Mucosa of stomach (tissue), 1 donor: ENCODE data around the gene KRT4.

Source experiments
- H3K27me3 ChIP-seq: one replicate; pipeline ENCODE4 v1.7.0; 2013; ENCODE audit warnings: mild to moderate bottlenecking, low read length; ENCODE audit not compliant: control insufficient read depth, insufficient read depth
- H3K36me3 ChIP-seq: one replicate; pipeline ENCODE4 v1.7.0; 2013; ENCODE audit warnings: low read length; ENCODE audit not compliant: control insufficient read depth, insufficient read depth
- H3K4me1 ChIP-seq: one replicate; pipeline ENCODE4 v1.7.0; 2013; ENCODE audit warnings: mild to moderate bottlenecking, low read length; ENCODE audit not compliant: control insufficient read depth, insufficient read depth
- H3K4me3 ChIP-seq: one replicate; pipeline ENCODE4 v1.7.0; 2013; ENCODE audit warnings: low read length
- H3K9ac ChIP-seq: one replicate; pipeline ENCODE4 v1.7.0; 2013; ENCODE audit warnings: mild to moderate bottlenecking, low read length, moderate library complexity
- H3K9me3 ChIP-seq: one replicate; pipeline ENCODE4 v1.7.0; 2013; ENCODE audit warnings: mild to moderate bottlenecking, low read length, moderate library complexity; ENCODE audit not compliant: control insufficient read depth
- donor health status: Pancreatic carcinoma.

KRT4 gene

DNA sequence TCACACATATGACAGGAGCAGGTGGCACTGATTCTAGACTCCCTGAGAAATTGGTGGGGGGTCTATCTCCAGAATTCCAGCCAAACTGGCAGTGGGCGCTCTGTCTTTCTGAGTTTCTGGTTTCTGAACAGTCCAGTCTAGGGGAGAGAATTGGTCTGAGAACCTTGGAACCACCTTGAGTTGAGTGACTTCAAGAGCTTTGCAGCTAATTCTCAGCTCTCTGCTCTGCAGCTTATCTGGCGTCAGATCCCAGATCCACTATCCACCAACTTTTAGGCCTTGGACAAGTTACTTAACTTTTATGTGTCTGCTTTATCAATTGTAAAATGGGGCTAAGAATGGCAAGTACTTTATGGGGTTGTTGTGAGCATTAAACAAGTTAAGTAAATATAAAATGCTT is 35.1 kb downstream of the KRT4 start:
- no peaks in the 10 kb centered on the region for H3K9me3 ChIP-seq
- no peak overlapping the region for H3K4me3 ChIP-seq
- peaks cover 13% of the 10 kb centered on the region for H3K27me3 ChIP-seq
- H3K9ac ChIP-seq = no peak overlapping the region
- no peaks in the 10 kb centered on the region for H3K4me1 ChIP-seq
- no peaks in the 10 kb centered on the region for H3K36me3 ChIP-seq

DNA sequence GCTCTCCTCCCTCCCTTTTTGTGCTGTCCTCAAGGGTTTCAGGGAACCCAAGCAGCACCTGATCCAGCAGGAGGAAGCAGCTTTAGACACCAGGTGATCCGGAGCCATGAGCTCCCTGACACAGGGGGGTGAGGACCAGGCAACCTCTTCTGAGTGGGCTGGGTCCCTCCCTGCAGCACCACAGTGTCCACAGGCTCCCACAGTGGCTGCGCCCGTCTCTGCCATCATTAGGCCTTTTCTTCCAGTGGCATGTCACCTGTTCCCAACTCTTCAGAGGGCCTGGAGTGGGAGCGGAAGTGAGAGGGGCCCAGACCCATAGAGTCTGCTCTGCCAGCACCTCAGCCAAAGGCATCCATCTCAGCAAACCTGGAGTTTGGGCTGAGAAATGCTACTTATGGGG is 36.4 kb downstream of the KRT4 start:
- no peaks in the 10 kb centered on the region for H3K4me1 ChIP-seq
- H3K9ac ChIP-seq = no peak overlapping the region

GRCh38 chr12:52776913-52777395 is 37.0 kb downstream of the KRT4 start, which contains the start of gene KRT76:
TSS of gene KRT76 (minus strand) at chr12:52777345. CDS start at chr12:52777291, 54 bp downstream.
- no peak within 1 kb of the TSS for H3K4me3 ChIP-seq
- no peaks in the 10 kb centered on the region for H3K36me3 ChIP-seq
- H3K27me3 ChIP-seq = peaks cover 20% of the 10 kb centered on the region
- no peaks in the 10 kb centered on the region for H3K9me3 ChIP-seq
- no peak within 1 kb of the TSS for H3K9ac ChIP-seq
- H3K4me1 ChIP-seq = no peaks in the 10 kb centered on the region

More for the DNA sequence above, 36.4 kb downstream of the KRT4 start:
- Histone ChIP-seq H3K27me3 (peaks cover 14% of the 10 kb centered on the region), H3K9me3 (no peaks in the 10 kb centered on the region), H3K4me3 (no peak overlapping the region), H3K36me3 (no peaks in the 10 kb centered on the region)

- H3K4me3 ChIP-seq = no peak overlapping the region
- peaks cover 22% of the 10 kb centered on the region for H3K27me3 ChIP-seq
- H3K9me3 ChIP-seq = no peaks in the 10 kb centered on the region
- H3K36me3 ChIP-seq = no peaks in the 10 kb centered on the region
- no peak overlapping the region for H3K9ac ChIP-seq
- no peaks in the 10 kb centered on the region for H3K4me1 ChIP-seq
These were observed 37.5 kb downstream of the KRT4 start for GRCh38 chr12:52776435-52776834.

DNA sequence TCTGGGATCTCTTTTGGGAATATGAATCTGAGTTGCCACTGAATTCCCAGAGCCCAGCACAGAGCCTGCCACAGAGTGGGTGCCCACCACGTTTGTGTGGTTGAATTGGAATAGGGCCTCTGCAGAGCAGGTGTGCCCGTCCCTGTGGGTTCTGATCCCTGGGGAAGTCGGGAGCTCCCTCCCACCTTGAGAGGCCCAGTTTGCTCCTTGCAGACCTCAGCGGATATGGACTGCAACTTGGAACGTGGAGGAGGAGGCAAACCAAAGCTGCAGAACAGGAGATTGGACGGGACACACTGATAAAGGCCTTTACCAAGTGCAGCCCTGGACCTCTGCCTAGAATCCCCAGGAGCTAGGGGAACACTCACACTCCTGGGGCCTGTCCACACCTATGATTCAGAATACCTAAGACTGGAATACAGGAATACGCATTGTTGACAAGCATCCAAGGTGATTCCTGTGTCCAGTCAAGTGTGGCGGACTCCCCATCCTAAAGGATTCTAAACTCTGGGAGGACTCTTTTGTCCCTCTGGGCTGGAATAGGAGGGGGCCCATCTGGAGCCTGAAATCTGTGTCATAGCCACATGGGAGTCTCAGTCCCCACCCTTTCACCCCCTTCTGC is 39.2 kb downstream of the KRT4 start:
- no peaks in the 10 kb centered on the region for H3K9me3 ChIP-seq

GRCh38 chr12:52772772-52773171 is 41.1 kb downstream of the KRT4 start:
- H3K36me3 ChIP-seq = no peaks in the 10 kb centered on the region
- peaks cover 20% of the 10 kb centered on the region for H3K27me3 ChIP-seq

More for the DNA sequence above, 39.2 kb downstream of the KRT4 start:
- no peak overlapping the region for H3K4me3 ChIP-seq
- H3K27me3 ChIP-seq = peaks cover 19% of the 10 kb centered on the region
- H3K4me1 ChIP-seq = no peaks in the 10 kb centered on the region
- H3K36me3 ChIP-seq = no peaks in the 10 kb centered on the region
- H3K9ac ChIP-seq = no peak overlapping the region

GRCh38 chr12:52772188-52772587 is 41.7 kb downstream of the KRT4 start:
- no peaks in the 10 kb centered on the region for H3K9me3 ChIP-seq
- peaks cover 16% of the 10 kb centered on the region for H3K27me3 ChIP-seq
- no peaks in the 10 kb centered on the region for H3K4me1 ChIP-seq
- no peak overlapping the region for H3K4me3 ChIP-seq
- no peak overlapping the region for H3K9ac ChIP-seq
- H3K36me3 ChIP-seq = no peaks in the 10 kb centered on the region

More at GRCh38 chr12:52772772-52773171, 41.1 kb downstream of the KRT4 start:
- no peaks in the 10 kb centered on the region for H3K9me3 ChIP-seq
- H3K4me3 ChIP-seq = no peak overlapping the region
- H3K4me1 ChIP-seq = no peaks in the 10 kb centered on the region
- H3K9ac ChIP-seq = no peak overlapping the region

GRCh38 chr12:52771505-52771904 is 42.4 kb downstream of the KRT4 start:
- Histone ChIP-seq H3K9ac (no peak overlapping the region), H3K4me1 (no peaks in the 10 kb centered on the region), H3K9me3 (no peaks in the 10 kb centered on the region), H3K36me3 (no peaks in the 10 kb centered on the region), H3K27me3 (peaks cover 15% of the 10 kb centered on the region), H3K4me3 (no peak overlapping the region)

DNA sequence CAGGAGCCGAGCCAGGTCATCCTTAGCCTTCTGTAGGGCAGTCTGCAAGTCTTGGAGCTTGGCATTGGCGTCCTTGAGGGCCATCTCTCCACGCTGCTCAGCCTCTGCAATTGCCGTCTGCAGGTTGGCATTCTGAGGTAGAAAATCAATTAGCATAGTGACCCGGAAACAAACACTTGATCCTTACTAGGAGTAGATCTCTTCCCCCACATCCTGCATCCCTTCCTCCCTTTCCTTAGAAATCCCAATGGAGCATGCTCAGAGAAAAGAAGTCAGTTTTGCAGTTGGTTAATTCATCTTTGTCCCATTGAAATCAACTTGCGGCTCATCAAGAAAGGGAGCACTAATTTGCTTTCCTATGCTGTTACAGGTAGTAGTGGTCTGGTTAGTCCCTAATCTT is 42.8 kb downstream of the KRT4 start:
- no peak overlapping the region for H3K4me3 ChIP-seq
- no peaks in the 10 kb centered on the region for H3K36me3 ChIP-seq
- no peak overlapping the region for H3K9ac ChIP-seq
- no peaks in the 10 kb centered on the region for H3K4me1 ChIP-seq
- peaks cover 15% of the 10 kb centered on the region for H3K27me3 ChIP-seq
- H3K9me3 ChIP-seq = no peaks in the 10 kb centered on the region

DNA sequence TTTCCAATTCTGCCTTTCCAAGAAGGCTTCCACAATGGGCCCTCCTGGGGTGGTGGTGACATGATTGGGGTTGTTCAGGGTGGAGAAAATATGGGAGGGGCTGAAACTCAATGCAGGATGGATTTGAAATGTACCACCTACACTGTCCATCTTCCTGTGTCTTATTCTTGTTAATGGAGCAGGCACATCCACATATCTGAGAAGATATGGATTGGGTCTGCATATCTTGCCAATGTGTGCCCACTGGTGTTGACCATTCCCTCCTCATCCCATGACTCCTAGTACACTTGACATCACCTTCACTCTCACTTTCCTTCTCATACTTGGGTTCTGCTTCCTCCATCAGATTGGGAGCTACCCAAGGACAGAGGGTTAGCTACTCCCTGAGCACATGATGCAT is 44.0 kb downstream of the KRT4 start:
- peaks cover 15% of the 10 kb centered on the region for H3K27me3 ChIP-seq
- no peak overlapping the region for H3K4me3 ChIP-seq
- no peaks in the 10 kb centered on the region for H3K36me3 ChIP-seq
- H3K4me1 ChIP-seq = no peaks in the 10 kb centered on the region
- H3K9ac ChIP-seq = no peak overlapping the region
- no peaks in the 10 kb centered on the region for H3K9me3 ChIP-seq

DNA sequence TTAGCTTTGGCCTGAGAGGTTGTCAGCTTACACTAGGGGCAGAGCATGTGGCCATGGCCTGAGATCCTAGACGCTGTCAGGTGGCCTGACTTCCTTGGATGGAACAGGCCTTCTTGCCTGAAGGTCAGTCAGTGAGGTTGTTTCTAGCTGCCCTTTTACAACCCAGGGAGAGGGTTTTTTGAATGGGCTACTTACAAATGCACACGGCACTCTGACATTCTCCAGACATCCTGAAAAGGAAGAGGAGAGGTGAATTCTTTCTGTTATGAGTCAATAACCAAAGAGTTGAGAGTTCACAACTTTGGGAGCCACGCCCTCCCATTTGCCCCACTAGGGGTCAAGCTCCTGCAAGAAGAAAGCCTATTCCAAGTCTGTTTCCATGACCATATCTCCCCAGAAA is 44.6 kb downstream of the KRT4 start:
- H3K36me3 ChIP-seq = no peaks in the 10 kb centered on the region
- H3K9me3 ChIP-seq = no peaks in the 10 kb centered on the region
- H3K27me3 ChIP-seq = peaks cover 15% of the 10 kb centered on the region
- no peak overlapping the region for H3K4me3 ChIP-seq
- no peak overlapping the region for H3K9ac ChIP-seq
- H3K4me1 ChIP-seq = no peaks in the 10 kb centered on the region

DNA sequence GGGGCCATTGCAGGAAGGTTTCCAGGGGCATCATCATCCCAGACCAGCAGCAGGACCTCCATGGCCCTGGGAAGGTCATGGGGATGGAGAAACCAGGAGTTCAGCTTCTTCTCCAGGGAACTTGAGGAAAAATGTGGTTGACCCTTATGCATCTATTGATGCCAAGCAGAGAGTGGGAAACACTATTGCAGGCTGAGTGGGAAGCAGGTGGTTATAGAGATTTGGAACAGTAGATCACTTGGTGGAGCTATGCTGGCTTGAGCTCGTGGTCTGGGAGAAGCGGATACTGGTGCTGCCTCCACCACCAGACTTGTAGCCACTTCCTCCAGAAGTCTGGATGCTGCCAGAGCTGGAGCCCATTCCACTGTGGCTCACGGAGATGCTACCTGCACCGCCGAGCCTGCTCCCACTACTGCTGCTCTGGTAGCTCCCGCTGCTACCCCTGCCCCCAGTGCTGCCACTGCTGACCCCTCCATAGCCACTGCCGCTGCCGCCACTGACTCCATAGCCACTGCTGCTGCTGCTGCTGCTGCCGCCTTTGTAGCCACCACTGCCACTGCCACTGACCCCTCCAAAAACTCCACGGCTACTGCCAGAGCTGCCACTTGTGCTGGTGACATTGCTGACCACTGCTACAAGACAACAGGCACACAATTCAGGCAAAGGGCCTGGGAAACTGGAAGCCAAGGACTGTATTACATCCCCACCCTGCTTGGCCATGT is 45.3 kb downstream of the KRT4 start:
- H3K27me3 ChIP-seq = peaks cover 15% of the 10 kb centered on the region
- H3K9me3 ChIP-seq = no peaks in the 10 kb centered on the region
- H3K4me1 ChIP-seq = no peaks in the 10 kb centered on the region
- H3K9ac ChIP-seq = no peak overlapping the region
- no peak overlapping the region for H3K4me3 ChIP-seq
- no peaks in the 10 kb centered on the region for H3K36me3 ChIP-seq
